Smooth muscle cell of the brain vasculature (primary cell): ENCODE results near the gene EMSY.
A peak's percentile ranks its signal among the peaks of the same experiment; 100 is the strongest.

Experiments used
- DNase-seq: peaks from one replicate; pipeline ENCODE4 v3.0.0-alpha.2; 2012; ENCODE audit warnings: low read depth, low spot score

EMSY gene

GRCh38 chr11:76455331-76455730, 10.5 kb downstream of the EMSY start:
- DNase-seq = no peak

- no peak for DNase-seq
Measured at GRCh38 chr11:76455931-76456330, 11.1 kb downstream of the EMSY start.

DNA sequence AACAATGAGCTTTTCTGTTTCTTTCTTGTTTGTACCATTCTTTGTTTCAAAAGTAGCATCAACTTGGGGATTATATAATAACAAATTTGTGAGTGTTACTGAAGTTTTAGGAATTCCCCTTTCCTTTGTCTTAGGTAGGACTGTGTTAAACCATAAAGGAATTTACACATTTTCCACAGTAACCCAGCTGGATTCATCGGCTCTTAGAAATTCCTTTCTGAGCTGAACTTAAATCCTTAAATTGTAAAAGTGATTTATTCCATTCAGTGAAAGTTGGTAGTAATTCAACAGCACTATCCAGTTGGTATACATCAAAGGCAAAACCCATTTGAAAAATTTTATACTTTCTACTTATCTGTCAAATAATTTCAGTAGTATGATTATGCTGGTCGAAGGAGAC, 11.8 kb downstream of the EMSY start:
- DNase-seq = no peak

GRCh38 chr11:76459299-76459698, 14.5 kb downstream of the EMSY start:
- no peak for DNase-seq

- no peak for DNase-seq
Measured at GRCh38 chr11:76459846-76460245, 15.0 kb downstream of the EMSY start.

- DNase-seq = no peak
Measured at GRCh38 chr11:76462317-76462716, 17.5 kb downstream of the EMSY start.

DNA sequence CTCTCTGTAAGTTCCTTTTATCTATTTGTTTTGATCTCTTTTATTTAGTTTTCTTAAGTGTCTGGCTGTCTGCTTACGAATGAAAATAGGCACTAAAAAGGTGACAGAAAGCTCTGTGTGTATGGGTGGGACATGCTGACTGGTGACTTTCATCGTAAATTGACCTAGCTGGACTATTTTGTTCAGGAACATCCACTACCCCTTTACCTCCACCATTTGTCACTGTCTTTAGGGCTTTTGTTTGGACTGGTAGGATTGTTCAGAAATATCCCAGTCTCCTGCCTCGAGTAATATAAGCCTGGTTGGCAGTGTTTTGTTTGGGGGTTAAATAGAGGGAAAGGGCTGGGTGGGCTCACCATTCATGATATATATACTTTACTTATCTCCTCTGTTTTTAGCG, 20.9 kb downstream of the EMSY start:
- no peak for DNase-seq

GRCh38 chr11:76466666-76467065, 21.8 kb downstream of the EMSY start:
- no peak for DNase-seq

GRCh38 chr11:76469141-76469540, 24.3 kb downstream of the EMSY start:
- no peak for DNase-seq

- DNase-seq = no peak
Measured at GRCh38 chr11:76471382-76471781, 26.6 kb downstream of the EMSY start.

GRCh38 chr11:76480241-76480640, 35.4 kb downstream of the EMSY start:
- DNase-seq = no peak

DNA sequence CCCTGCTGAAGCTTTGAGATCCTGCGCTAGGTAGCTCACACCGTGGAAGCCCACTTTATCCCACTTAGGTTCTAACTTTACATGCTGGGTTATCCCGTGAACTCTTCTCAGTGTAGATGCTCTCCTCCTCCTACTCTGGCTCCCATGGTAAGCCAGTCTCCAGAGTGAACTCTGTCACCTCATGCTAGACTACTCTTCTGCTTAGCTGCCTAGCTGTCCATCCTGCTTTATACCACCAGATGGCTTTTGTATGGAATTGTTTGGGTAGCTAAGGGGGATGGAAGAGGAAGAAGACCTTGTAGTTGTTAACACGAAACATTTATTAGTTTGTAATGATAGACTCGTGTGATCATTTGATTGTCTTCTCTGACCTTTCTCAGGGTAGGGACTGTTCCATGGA, 46.8 kb downstream of the EMSY start:
- DNase-seq = no peak

- no peak for DNase-seq
Measured at GRCh38 chr11:76493040-76493439, 48.2 kb downstream of the EMSY start.

DNA sequence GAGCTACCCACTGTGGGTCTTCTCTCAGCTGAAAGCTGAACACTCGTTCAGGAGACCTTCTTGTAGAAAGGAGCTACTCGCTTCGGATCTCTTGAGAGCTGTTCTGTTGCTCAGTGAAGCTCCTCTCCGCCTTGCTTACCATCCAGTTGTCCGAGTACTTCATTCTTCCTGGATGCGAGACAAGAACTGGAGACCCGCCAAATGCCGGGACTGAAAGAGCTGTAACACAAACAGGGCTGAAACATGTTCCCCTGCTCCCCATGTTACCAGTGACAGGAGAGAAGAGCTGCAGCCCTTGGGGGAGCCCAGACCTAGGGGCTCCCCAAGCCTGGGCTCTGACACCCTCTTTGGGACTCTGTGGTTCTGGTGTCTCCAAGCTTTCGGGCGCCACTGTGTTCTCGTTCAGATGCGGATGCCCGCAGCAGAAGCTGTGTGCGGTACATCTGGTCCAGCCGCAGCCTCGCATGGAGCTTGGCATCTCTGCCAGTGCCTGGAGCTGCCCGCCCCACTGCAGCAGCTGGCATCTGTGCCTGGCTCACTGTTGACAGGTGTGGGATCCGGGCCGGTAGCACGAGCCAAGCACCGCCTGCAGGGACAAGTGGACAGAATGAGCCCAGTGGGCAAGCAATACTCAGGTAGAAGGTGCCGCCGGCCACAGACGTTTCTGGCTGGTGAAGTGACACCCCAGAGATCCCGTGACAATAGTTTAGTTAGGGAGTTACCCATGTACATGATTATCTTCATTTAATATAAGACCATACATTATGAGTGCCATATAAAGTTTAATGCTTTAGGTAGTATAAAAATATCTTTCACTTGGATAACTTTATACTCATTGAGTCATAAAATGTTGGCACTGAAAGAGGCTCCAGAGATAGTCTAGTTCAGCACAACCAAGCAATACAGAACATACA, 49.1 kb downstream of the EMSY start:
- no peak for DNase-seq

DNA sequence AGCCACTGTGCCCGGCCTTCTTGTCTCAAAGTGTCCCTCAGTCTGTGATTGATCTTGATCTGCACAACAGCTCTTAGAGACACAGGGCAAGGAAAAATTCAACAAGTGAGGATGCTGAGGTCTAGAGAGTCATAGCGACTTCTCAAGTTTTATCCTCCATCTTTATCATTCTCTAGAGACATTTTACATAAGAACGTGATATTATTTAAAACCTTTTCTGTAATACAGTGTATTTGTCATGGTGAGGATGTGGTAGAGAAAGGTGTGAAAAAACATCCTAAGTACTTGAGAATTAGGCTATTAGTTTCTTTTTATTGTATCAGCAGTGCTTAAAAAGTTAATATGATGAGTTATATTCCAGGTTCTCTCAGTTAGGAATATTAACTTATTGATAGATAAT, 50.2 kb downstream of the EMSY start:
- no peak for DNase-seq

DNA sequence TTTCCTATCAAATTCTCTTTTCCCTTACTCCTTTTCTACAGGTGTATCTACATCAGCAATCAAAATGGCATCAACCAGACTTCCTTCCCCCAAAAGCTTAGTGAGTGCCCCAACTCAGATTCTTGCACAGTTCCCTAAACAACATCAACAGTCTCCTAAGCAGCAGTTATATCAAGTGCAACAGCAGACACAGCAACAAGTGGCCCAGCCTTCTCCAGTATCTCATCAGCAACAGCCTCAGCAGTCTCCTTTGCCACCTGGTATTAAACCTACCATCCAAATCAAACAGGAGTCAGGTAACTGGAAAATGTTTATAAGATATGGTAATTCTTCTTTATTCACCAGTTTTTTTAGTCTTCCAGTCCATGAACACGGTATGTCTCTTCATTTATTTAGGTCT, 51.4 kb downstream of the EMSY start:
- DNase-seq = no peak

GRCh38 chr11:76501526-76502202, 56.8 kb downstream of the EMSY start:
- DNase-seq = no peak

DNA sequence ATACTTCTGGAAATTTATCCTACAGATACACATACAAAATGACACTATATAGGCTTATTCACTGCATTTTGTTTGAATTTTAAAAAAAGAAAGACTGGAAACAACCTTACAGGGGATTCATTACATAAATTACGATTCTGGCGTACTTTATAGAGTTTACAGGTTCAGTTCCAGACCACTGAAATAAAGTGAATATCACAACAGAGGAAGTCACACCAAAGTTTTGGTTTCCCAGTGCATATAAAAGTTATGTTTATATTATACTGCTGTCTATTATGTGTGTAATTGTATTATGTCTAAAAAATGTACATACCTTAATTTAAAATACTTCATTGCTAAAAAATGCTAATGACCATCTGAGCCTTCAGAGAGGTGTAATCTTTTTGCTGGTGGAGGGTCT, 62.0 kb downstream of the EMSY start:
- no peak for DNase-seq

DNA sequence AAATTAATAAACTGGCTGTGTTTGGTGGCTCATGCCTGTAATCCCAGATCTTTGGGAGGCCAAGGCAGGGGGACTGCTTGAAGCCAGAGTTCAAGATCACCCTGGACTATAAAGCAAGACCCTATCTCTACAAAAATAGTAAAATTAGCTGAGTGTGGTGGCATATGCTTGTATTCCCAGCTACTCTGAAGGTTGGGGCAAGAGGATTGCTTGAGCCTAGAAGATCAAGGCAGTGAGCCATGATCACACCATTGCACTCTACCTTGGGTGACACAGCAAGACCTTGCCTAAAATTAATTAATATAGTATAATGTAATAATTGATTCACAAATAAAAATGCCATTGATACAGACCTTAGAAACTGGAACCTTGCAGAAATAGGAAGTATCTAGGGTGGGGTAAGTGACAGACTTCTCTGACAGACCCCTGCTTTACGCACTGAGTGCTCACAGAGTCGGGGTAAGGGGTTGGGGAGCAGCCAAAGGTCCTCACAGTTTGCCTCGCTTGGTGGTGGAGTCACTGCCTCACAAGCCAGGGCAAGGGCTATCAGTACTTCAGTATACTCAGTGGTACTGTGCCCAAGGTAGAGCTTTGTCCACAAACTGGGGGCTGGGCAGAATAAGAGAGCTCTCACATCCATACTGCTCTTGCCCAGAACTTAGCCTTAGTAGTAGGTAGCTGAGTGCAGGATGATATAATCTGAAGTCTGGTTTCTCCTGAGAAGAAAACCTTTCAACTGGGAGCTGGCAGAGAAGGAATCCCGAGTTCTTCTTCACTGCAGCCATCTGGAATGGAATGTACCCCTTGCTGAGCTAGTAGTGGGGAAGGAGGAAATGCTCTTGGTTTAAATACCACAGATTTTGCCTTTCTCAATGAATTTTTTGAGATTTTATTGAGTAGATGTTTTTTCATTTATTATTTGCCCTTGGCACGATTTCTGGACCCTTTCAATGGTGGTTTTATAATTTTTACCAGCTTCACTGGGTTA, 65.5 kb downstream of the EMSY start:
- peak; percentile 45 for DNase-seq

DNA sequence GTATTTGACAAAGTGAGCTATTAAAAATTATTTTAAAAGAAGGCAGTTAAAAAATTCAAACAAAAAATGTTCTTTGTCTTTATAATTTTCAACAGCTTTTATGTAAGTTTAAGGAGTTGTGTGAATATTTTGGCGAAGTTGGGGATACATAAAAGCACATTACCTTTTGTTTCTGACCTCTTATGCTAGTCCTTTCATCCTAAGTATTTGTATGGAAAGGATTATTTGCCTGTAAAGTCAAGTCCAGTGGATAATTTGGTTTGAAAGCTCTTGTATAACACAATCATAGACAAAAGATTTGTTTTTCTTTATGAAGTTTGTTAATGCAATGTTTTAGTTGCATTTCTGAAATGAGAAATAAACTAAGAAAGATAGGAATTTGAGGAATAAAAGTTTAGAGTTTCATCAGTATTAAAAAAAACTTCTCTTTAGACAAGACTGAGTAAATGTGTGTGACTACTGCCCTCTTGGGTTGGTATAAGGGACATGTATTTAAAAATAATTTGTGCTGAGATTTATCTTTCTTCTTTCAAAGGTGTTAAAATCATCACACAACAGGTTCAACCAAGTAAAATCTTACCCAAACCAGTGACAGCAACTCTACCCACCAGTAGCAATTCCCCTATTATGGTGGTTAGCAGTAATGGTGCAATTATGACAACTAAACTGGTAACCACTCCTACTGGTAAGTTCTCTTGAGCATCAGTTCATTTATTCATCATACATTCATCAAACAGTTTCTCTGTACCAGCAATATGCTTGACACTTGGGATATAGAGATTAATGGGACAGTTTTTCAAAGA, 68.2 kb downstream of the EMSY start:
- peak; percentile 17 for DNase-seq

- DNase-seq = no peak
Measured at GRCh38 chr11:76513654-76514034, 68.8 kb downstream of the EMSY start.
